ENCODE measurements around the gene YARS2. TPM values are rescaled to one million over a fixed set of nuclear protein-coding genes. Genes with fewer than 3 reads are reported as not detected.

Gene YARS2
- total and polyA plus RNA-seq, 2 of the 13 experiments (the other 11 are each of a cell fraction or from before 2014, with no cell fraction given), result 17.9 to 39.6 TPM

DNA sequence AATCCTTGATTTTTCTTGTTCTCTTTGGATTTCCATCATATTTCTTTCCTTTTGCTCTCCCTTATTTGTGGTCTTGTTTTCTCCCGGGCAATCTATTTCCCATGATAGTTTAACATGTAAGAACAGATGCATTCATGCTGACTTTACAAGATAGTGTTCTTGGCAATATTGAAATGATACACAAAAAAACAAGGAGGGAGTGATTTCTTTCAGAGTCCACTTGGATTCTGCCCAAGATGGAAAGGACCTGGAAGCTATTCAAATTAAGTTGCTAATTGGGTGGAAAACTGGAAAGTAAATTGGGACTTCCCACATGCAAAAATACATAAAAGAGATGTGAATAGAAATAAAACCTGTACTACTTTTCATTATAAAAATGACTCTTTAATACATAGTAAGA, 14.4 kb upstream of the YARS2 start:
- no peaks in the 10 kb centered on the region for H3K27me3 ChIP-seq (ENCODE audit: control insufficient read depth in 1 of 2, insufficient read depth in 2 of 2, low read length in 2 of 2)
- DNase-seq (ENCODE audit: low spot score) (no peak), FAIRE-seq (no peak), ATAC-seq (no peak)
- no peak overlapping the region for H3K27ac ChIP-seq (ENCODE audit: extremely low read length, insufficient read depth, low read length)
- no peaks in the 10 kb centered on the region for H3K4me1 ChIP-seq (ENCODE audit: insufficient read depth, low read length)
- CTCF ChIA-PET (ENCODE audit: low intra/inter-chr PET ratio, low total read pairs), result no interaction called here
- H3K4me3 ChIP-seq (replicated peaks in 1 of 3; ENCODE audit: insufficient read depth in 1 of 3, low read depth in 2 of 3, low read length in 3 of 3), result no peak overlapping the region
- no peaks in the 10 kb centered on the region for H3K36me3 ChIP-seq (replicated peaks in 1 of 2; ENCODE audit: control insufficient read depth in 1 of 2, insufficient read depth in 2 of 2, low read length in 2 of 2)
- no peaks in the 10 kb centered on the region for H3K79me2 ChIP-seq (ENCODE audit: insufficient read depth, low read length)
- no peak overlapping the region for H3K9ac ChIP-seq (ENCODE audit: insufficient read depth, low read depth, low read length)
- 0% methylated on average over 1 of the region's 1 CpG for WGBS (ENCODE audit: low lambda C conversion rate)
- in situ Hi-C loops (cut with HindIII; ENCODE audit: extremely low pct_ligation_motif_present, low pct_unique_long_range_greater_than_20kb) (loop anchor here (25.0 kb wide), 1 partner anchor 642 kb away; no protein-coding TSS in a partner anchor), intact Hi-C loops (cut with micrococcal nuclease; ENCODE audit: unreplicated experiment) (no loop called here)
- no peak for TF ChIP-seq ZNF766 (CRISPR knock-in tag; IDR thresholded peaks at IDR 0.05; ENCODE audit: borderline replicate concordance)
- no peak for TF ChIP-seq ZNF709 (CRISPR knock-in tag; IDR thresholded peaks at IDR 0.05)
- TF ChIP-seq TP53 (CRISPR knock-in tag; conservative IDR thresholded peaks at IDR 0.05), result no peak
- no peak for TF ChIP-seq RXRB (CRISPR knock-in tag; IDR thresholded peaks at IDR 0.05; ENCODE audit: borderline replicate concordance)
- no peak for TF ChIP-seq NFKB2 (CRISPR knock-in tag; IDR thresholded peaks at IDR 0.05; ENCODE audit: borderline replicate concordance)
- TF ChIP-seq ZNF510 (CRISPR knock-in tag; IDR thresholded peaks at IDR 0.05; ENCODE audit: low read depth), result no peak
- TF ChIP-seq ZNF136 (CRISPR knock-in tag; IDR thresholded peaks at IDR 0.05; ENCODE audit: low read depth), result no peak
- no peak for TF ChIP-seq ZNF335 (CRISPR knock-in tag; IDR thresholded peaks at IDR 0.05)
- POLR2A ChIA-PET, result no interaction called here
- no peaks in the 10 kb centered on the region for H4K20me1 ChIP-seq (ENCODE audit: insufficient read depth, low read length)
- no peak overlapping the region for H3K4me2 ChIP-seq (ENCODE audit: low read depth, low read length)
- H2AFZ ChIP-seq (ENCODE audit: low read length), result no peak overlapping the region
- no TSS peak for BruUV-seq (replicated peaks)
- no peaks in the 10 kb centered on the region for H3K9me3 ChIP-seq (ENCODE audit: low read length)

DNA sequence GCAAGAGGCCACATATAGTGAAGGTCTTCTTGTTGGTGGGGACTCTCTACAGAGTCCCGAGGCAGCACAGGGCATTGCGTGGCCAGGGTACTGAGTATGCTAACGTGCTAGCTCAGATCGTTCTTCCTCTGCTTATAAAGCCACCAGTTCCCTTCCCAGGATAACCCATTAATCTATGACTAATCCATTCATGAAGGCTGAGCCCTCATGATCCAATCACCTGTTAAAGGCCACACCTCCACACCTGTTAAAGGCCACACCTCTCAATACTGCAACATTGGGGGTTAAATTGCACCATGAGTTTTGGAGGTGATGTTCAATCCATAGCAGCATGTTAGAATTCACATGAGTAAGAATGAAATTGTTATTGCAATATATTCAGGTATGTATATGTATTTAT, 12.8 kb upstream of the YARS2 start:
- no peak for ATAC-seq
- H3K36me3 ChIP-seq (replicated peaks in 1 of 2; ENCODE audit: control insufficient read depth in 1 of 2, insufficient read depth in 2 of 2, low read length in 2 of 2), result no peaks in the 10 kb centered on the region
- H3K4me2 ChIP-seq (ENCODE audit: low read depth, low read length), result no peak overlapping the region
- in situ Hi-C loops (cut with HindIII; ENCODE audit: extremely low pct_ligation_motif_present, low pct_unique_long_range_greater_than_20kb), result loop anchor here (25.0 kb wide), 1 partner anchor 644 kb away; no protein-coding TSS in a partner anchor
- POLR2A ChIA-PET, result no interaction called here
- FAIRE-seq, result no peak
- DNase-seq (ENCODE audit: low spot score), result no peak
- no TSS peak for BruUV-seq (replicated peaks)
- H3K9me3 ChIP-seq (ENCODE audit: low read length), result no peaks in the 10 kb centered on the region
- H3K4me1 ChIP-seq (ENCODE audit: insufficient read depth, low read length), result no peaks in the 10 kb centered on the region
- CTCF ChIA-PET (ENCODE audit: low intra/inter-chr PET ratio, low total read pairs), result no interaction called here
- H3K4me3 ChIP-seq (replicated peaks in 1 of 3; ENCODE audit: insufficient read depth in 1 of 3, low read depth in 2 of 3, low read length in 3 of 3), result no peak overlapping the region
- no peaks in the 10 kb centered on the region for H4K20me1 ChIP-seq (ENCODE audit: insufficient read depth, low read length)
- H3K79me2 ChIP-seq (ENCODE audit: insufficient read depth, low read length), result no peaks in the 10 kb centered on the region
- 0% methylated on average over 4 of the region's 4 CpGs for WGBS (ENCODE audit: low lambda C conversion rate)
- no peaks in the 10 kb centered on the region for H3K27me3 ChIP-seq (ENCODE audit: control insufficient read depth in 1 of 2, insufficient read depth in 2 of 2, low read length in 2 of 2)
- no peak overlapping the region for H3K9ac ChIP-seq (ENCODE audit: insufficient read depth, low read depth, low read length)
- H3K27ac ChIP-seq (ENCODE audit: extremely low read length, insufficient read depth, low read length), result no peak overlapping the region
- no peak overlapping the region for H2AFZ ChIP-seq (ENCODE audit: low read length)
- intact Hi-C loops (cut with micrococcal nuclease; ENCODE audit: unreplicated experiment), result no loop called here
- no peak for TF ChIP-seq RORA (CRISPR knock-in tag; IDR thresholded peaks at IDR 0.05)
- no peak for TF ChIP-seq IKZF1 (IDR thresholded peaks at IDR 0.05)
- TF ChIP-seq BCL3 (CRISPR knock-in tag; IDR thresholded peaks at IDR 0.05), result no peak
- TF ChIP-seq ZNF230 (CRISPR knock-in tag; IDR thresholded peaks at IDR 0.05), result no peak
- TF ChIP-seq ZFP62 (CRISPR knock-in tag; IDR thresholded peaks at IDR 0.05), result no peak
- TF ChIP-seq, protein P1, sequence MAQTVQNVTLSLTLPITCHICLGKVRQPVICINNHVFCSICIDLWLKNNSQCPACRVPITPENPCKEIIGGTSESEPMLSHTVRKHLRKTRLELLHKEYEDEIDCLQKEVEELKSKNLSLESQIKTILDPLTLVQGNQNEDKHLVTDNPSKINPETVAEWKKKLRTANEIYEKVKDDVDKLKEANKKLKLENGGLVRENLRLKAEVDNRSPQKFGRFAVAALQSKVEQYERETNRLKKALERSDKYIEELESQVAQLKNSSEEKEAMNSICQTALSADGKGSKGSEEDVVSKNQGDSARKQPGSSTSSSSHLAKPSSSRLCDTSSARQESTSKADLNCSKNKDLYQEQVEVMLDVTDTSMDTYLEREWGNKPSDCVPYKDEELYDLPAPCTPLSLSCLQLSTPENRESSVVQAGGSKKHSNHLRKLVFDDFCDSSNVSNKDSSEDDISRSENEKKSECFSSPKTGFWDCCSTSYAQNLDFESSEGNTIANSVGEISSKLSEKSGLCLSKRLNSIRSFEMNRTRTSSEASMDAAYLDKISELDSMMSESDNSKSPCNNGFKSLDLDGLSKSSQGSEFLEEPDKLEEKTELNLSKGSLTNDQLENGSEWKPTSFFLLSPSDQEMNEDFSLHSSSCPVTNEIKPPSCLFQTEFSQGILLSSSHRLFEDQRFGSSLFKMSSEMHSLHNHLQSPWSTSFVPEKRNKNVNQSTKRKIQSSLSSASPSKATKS (CRISPR knock-in tag; IDR thresholded peaks at IDR 0.05), result no peak
- TF ChIP-seq MAF1 (CRISPR knock-in tag; IDR thresholded peaks at IDR 0.05; ENCODE audit: borderline replicate concordance), result no peak
- no peak for TF ChIP-seq SIX4 (CRISPR knock-in tag; IDR thresholded peaks at IDR 0.05)
- TF ChIP-seq ZNF543 (CRISPR knock-in tag; IDR thresholded peaks at IDR 0.05), result no peak
- TF ChIP-seq SMAD9 (CRISPR knock-in tag; IDR thresholded peaks at IDR 0.05), result no peak
- TF ChIP-seq MXI1 (IDR thresholded peaks at IDR 0.05; ENCODE audit: borderline replicate concordance, low read depth, low read length), result no peak

Measured in HepG2 (cell line).